BJ (cell line): ENCODE measurements around the gene PRKCA. TPM values are rescaled to one million over a fixed set of nuclear protein-coding genes. Genes with fewer than 3 reads are reported as not detected.

Experiments
- CTCF ChIA-PET: fragments of 350-600 bp; formaldehyde crosslinking; extraction: SDS; loops from one replicate; lab custom pipeline; 2021; ENCODE audit warnings: antibody characterized with exemption, inconsistent platforms; lab: Yijun Ruan, JAX
- POLR2A ChIA-PET: fragments of 300-600 bp; sonication (Branson Sonifier 250); formaldehyde crosslinking; extraction: SDS; loops from one replicate; lab custom pipeline; 2021; ENCODE audit warnings: antibody characterized with exemption; lab: Charles Lee
- DNase-seq: peaks from one replicate; pipeline ENCODE4 v3.0.0-alpha.2; 2011; ENCODE audit warnings: low read depth
- H3K27me3 ChIP-seq: 2 replicates; pipeline ENCODE4 v1.6.0; 2011; ENCODE audit warnings: low read length; ENCODE audit not compliant: control insufficient read depth, insufficient read depth
- H3K36me3 ChIP-seq: 2 replicates; pipeline ENCODE4 v1.5.1; 2011; ENCODE audit warnings: low read length; ENCODE audit not compliant: control insufficient read depth, insufficient read depth
- H3K4me3 ChIP-seq: 2 replicates; pipeline ENCODE4 v1.5.1; 2011; ENCODE audit warnings: low read depth, mild to moderate bottlenecking, control low read depth, low read length
- polyA plus RNA-seq: library from polyadenylated mRNA; depleted of rRNA; stranded (reverse); fragments of >200 nt; gene quantifications from 2 replicates; pipeline ENCODE4 v1.2.3, GENCODE V29; 2011
- TF ChIP-seq, protein P1 (sequence below): IDR thresholded peaks from 2 replicates; pipeline ENCODE4 v1.5.1; 2011; ENCODE audit warnings: low read depth, mild to moderate bottlenecking, control low read depth, inconsistent platforms, low read length, moderate library complexity; ENCODE audit not compliant: insufficient read depth

PRKCA gene
- polyA plus RNA-seq, 1 experiment: 38.7 TPM

DNA sequence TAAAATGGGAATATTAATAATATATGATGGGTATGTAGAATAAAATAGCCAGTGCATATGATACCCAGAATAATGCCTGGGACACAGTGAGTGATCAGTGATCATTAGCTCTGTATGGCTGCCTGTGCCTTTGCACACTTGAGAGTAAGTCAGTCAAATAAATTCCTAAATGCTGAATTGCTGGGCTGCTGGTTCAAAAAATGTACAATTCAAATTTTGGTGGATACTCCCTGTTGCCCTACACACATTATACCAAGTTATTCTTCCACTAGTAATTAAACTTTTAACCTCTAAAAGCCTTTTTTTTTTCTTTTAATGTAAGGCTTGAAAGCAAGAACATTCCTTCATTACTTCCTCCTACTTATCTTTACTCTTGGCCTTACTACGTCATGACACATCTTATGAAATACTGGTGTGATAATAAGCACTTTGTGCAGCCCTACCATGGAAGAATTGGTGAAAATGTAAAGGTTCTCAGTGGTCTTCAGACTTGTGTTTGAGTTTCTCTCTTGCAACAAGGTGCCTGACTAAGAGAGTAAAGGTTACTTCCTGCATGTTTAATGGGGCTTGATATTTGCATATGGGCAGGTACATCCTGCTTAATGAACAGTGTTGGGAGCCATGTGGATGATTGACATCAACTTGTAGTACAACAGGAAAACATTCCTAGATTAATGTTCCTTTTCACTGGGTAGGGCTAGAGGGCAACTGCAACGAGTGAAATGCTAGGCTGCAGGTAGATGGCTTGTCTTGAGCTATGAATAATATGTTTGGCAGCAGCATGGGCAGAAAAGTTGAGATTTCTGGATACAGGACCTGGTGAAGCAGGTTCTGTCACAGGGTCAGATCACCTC, 84.3 kb downstream of the PRKCA start:
- DNase-seq: no peak
- CTCF ChIA-PET: interaction anchor here (1.3 kb wide), 1 partner anchor 17 kb away, joined by 4 read pairs; no protein-coding TSS in a partner anchor

DNA sequence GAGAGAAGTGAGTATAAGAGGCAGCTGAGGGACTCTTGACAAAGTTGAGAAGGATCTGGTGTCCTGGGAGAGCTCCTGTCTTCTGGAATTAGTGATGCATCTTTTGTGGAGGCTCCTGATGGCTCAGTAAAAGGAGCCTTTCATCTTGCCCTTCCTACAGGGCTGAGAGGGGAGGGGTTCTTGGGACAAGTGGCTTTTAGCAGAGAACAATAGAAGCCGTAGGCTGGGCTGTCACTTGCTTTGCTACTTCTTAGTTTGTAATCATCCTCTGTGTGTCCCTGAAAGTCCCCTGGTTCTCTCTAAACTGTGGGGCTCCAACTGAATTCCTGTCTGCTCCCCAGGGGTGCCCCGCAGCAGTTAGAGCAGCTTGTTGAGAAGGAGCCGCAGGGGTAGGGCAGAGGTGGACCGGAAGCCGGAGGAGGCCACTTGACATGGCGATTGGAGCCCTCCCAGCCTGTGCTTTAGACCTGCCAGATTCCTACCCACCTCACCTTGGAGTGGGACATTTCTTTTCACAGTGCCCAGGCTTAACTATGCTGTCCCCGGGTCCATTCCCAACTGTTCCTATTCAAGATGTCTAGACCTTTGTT, 85.1 kb downstream of the PRKCA start:
- TF ChIP-seq, protein P1, sequence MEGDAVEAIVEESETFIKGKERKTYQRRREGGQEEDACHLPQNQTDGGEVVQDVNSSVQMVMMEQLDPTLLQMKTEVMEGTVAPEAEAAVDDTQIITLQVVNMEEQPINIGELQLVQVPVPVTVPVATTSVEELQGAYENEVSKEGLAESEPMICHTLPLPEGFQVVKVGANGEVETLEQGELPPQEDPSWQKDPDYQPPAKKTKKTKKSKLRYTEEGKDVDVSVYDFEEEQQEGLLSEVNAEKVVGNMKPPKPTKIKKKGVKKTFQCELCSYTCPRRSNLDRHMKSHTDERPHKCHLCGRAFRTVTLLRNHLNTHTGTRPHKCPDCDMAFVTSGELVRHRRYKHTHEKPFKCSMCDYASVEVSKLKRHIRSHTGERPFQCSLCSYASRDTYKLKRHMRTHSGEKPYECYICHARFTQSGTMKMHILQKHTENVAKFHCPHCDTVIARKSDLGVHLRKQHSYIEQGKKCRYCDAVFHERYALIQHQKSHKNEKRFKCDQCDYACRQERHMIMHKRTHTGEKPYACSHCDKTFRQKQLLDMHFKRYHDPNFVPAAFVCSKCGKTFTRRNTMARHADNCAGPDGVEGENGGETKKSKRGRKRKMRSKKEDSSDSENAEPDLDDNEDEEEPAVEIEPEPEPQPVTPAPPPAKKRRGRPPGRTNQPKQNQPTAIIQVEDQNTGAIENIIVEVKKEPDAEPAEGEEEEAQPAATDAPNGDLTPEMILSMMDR: no peak
- CTCF ChIA-PET: interaction anchor here (0.7 to 1.3 kb wide), 2 partner anchors 16 to 274 kb away, joined by 4 to 5 read pairs; no protein-coding TSS in a partner anchor
- POLR2A ChIA-PET: no interaction called here

More for the DNA sequence above, 84.3 kb downstream of the PRKCA start:
- POLR2A ChIA-PET: no interaction called here
- H3K27me3 ChIP-seq: no peaks in the 10 kb centered on the region
- H3K36me3 ChIP-seq: no peaks in the 10 kb centered on the region; the same call in 1 of the 2 replicates
- TF ChIP-seq, protein P1: no peak
- no peak overlapping the region for H3K4me3 ChIP-seq

DNA sequence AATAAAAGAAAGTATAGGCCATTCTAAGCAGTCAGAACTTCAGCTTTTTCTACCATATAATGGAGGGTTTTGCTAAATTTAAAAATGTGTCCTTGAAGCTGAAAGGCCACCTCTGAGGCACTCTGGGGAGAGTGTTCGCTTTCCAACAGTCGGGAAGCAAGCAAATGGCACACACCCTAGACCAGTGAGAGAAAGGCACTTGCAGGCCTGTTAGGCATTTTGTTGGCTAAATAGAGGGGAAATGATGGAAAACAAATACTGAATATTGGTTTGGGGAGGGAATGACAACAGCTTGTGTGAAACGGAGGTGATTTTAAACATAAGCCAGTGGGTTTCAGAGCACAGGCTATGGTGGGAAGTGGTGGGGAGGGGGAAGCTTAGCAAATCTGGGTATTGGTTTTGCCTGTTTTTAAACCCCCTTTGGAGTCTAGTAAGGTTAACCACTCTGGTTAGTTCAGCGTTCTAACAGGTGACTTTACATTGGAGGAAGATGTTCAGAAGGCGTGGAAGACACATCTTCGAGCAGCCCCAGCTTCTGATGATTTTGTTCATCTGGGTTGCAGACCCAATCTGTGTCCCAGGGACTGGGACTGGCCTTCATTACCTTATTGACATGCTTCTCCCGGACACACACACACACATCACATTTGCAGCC, 90.5 kb downstream of the PRKCA start:
- POLR2A ChIA-PET: no interaction called here
- TF ChIP-seq, protein P1: no peak

More for the DNA sequence above, 85.1 kb downstream of the PRKCA start:
- DNase-seq: no peak
- H3K4me3 ChIP-seq: no peak overlapping the region
- no peaks in the 10 kb centered on the region; the same call in 1 of the 2 replicates for H3K36me3 ChIP-seq
- H3K27me3 ChIP-seq: no peaks in the 10 kb centered on the region

DNA sequence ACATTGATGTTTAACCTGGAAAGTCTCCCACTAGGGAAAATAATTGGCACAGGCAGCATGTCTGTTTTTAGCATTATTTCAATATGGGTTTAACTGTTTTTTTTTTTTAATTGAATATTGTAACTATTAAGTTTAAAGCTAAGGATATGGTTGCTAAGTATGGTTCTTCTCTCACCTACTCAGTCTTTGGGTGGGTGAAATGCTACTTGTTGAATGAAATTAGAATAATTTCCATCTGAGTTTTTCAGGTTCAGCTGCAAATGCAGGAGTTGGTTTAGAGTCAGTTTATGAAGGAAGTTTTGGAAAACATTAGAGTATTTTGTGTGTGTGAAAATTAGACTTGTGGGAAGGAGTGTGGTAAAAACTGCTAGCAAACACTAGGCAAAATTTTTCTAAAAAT, 93.5 kb downstream of the PRKCA start:
- ChIA-PET POLR2A (no interaction called here), CTCF (no interaction called here)
- Histone ChIP-seq H3K4me3 (no peak overlapping the region), H3K36me3 (peaks cover 2% of the 10 kb centered on the region), H3K27me3 (no peaks in the 10 kb centered on the region)
- no peak for DNase-seq
- TF ChIP-seq, protein P1: no peak

More for the DNA sequence above, 90.5 kb downstream of the PRKCA start:
- Histone ChIP-seq H3K4me3 (no peak overlapping the region), H3K27me3 (no peaks in the 10 kb centered on the region), H3K36me3 (peaks cover 2% of the 10 kb centered on the region)
- CTCF ChIA-PET: interaction anchor here (0.7 to 0.9 kb wide), 3 partner anchors 12 to 38 kb away, joined by 3 to 4 read pairs (median 3); no protein-coding TSS in a partner anchor
- no peak for DNase-seq

DNA sequence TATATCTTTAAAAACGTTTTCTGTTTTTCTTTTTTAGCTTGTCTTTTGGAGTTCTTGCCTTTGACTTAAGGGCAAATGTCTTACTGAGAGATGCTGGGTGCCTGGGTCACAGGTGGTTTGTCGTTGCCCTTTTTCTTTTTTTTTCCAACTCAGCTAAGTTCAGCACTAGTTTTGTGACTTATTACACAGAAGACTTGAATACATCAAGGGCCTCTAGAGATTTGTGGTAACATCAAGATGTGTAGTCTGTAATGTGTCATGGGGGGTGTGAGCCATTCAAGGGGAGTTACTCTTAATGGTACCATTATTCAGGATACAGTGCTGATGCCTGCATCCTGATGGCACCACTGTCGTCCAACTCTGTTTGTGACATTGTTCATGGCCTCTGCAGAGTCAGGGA, 95.1 kb downstream of the PRKCA start:
- Histone ChIP-seq H3K27me3 (no peaks in the 10 kb centered on the region), H3K36me3 (peaks cover 2% of the 10 kb centered on the region), H3K4me3 (no peak overlapping the region)
- no peak for DNase-seq
- CTCF ChIA-PET: no interaction called here
- POLR2A ChIA-PET: no interaction called here
- TF ChIP-seq, protein P1: no peak
